Measurements from ENCODE around the gene GPC5.

Gene GPC5

GRCh38 chr13:91450913-91451312 is 52.5 kb downstream of the GPC5 start:
- H4K20me1 ChIP-seq (ENCODE audit: insufficient read depth, low read length), result no peaks in the 10 kb centered on the region
- TF ChIP-seq, protein P1, sequence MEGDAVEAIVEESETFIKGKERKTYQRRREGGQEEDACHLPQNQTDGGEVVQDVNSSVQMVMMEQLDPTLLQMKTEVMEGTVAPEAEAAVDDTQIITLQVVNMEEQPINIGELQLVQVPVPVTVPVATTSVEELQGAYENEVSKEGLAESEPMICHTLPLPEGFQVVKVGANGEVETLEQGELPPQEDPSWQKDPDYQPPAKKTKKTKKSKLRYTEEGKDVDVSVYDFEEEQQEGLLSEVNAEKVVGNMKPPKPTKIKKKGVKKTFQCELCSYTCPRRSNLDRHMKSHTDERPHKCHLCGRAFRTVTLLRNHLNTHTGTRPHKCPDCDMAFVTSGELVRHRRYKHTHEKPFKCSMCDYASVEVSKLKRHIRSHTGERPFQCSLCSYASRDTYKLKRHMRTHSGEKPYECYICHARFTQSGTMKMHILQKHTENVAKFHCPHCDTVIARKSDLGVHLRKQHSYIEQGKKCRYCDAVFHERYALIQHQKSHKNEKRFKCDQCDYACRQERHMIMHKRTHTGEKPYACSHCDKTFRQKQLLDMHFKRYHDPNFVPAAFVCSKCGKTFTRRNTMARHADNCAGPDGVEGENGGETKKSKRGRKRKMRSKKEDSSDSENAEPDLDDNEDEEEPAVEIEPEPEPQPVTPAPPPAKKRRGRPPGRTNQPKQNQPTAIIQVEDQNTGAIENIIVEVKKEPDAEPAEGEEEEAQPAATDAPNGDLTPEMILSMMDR (IDR thresholded peaks at IDR 0.05; ENCODE audit: low read depth, low read length), result no peak
- no peak for TF ChIP-seq EZH2phosphoT487 (IDR thresholded peaks at IDR 0.05; ENCODE audit: low read depth)
- no peak overlapping the region for H3K4me3 ChIP-seq (ENCODE audit: low read length)
- no peaks in the 10 kb centered on the region for H3K9me3 ChIP-seq (ENCODE audit: insufficient read depth, low read length)
- no peaks in the 10 kb centered on the region for H3K27me3 ChIP-seq (ENCODE audit: low read depth, low read length)
- no peak overlapping the region for H2AFZ ChIP-seq (ENCODE audit: low read depth, low read length)
- H3K9ac ChIP-seq (ENCODE audit: low read length), result no peak overlapping the region
- no peak overlapping the region for H3K4me2 ChIP-seq (ENCODE audit: low read length)
- no peaks in the 10 kb centered on the region for H3K79me2 ChIP-seq (ENCODE audit: low read length)
- H3K36me3 ChIP-seq (replicated peaks; ENCODE audit: low read depth, low read length), result no peaks in the 10 kb centered on the region
- H3K4me1 ChIP-seq (ENCODE audit: low read length), result no peaks in the 10 kb centered on the region
- no peak overlapping the region for H3K27ac ChIP-seq (ENCODE audit: low read length)

DNA sequence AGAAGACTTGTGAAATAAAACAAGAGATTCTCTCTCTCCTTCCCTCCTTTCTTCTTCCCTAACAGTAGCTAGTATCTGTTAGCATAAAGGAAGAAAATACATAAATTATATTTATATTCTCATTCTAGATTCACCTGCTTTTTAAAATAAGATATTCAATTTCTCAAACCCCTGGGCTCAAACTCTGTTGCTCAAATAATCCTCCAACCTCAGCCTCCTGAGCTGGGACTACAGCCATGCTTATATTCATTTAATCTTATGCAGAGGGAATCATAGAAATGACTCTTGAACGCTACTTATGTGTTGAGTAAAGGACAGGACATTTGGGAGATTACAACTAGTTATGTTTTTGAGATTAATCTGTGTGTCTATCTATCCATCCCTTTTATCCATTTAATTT is 56.2 kb downstream of the GPC5 start:
- TF ChIP-seq EZH2phosphoT487 (IDR thresholded peaks at IDR 0.05; ENCODE audit: low read depth), result no peak
- TF ChIP-seq, protein P1 (IDR thresholded peaks at IDR 0.05; ENCODE audit: low read depth, low read length), result no peak
- Histone ChIP-seq H3K4me2 (ENCODE audit: low read length) (no peak overlapping the region), H3K27me3 (ENCODE audit: low read depth, low read length) (no peaks in the 10 kb centered on the region), H3K4me3 (ENCODE audit: low read length) (no peak overlapping the region), H3K79me2 (ENCODE audit: low read length) (no peaks in the 10 kb centered on the region), H4K20me1 (ENCODE audit: insufficient read depth, low read length) (no peaks in the 10 kb centered on the region), H3K9ac (ENCODE audit: low read length) (no peak overlapping the region), H2AFZ (ENCODE audit: low read depth, low read length) (no peak overlapping the region), H3K36me3 (replicated peaks; ENCODE audit: low read depth, low read length) (no peaks in the 10 kb centered on the region), H3K9me3 (ENCODE audit: insufficient read depth, low read length) (no peaks in the 10 kb centered on the region), H3K27ac (ENCODE audit: low read length) (no peak overlapping the region), H3K4me1 (ENCODE audit: low read length) (no peaks in the 10 kb centered on the region)

- H3K4me1 ChIP-seq (ENCODE audit: low read length), result no peaks in the 10 kb centered on the region
- TF ChIP-seq, protein P1 (IDR thresholded peaks at IDR 0.05; ENCODE audit: low read depth, low read length), result no peak
- TF ChIP-seq EZH2phosphoT487 (IDR thresholded peaks at IDR 0.05; ENCODE audit: low read depth), result no peak
- no peaks in the 10 kb centered on the region for H3K36me3 ChIP-seq (replicated peaks; ENCODE audit: low read depth, low read length)
- no peak overlapping the region for H2AFZ ChIP-seq (ENCODE audit: low read depth, low read length)
- no peaks in the 10 kb centered on the region for H3K79me2 ChIP-seq (ENCODE audit: low read length)
- H4K20me1 ChIP-seq (ENCODE audit: insufficient read depth, low read length), result no peaks in the 10 kb centered on the region
- H3K27ac ChIP-seq (ENCODE audit: low read length), result no peak overlapping the region
- no peaks in the 10 kb centered on the region for H3K27me3 ChIP-seq (ENCODE audit: low read depth, low read length)
- H3K4me3 ChIP-seq (ENCODE audit: low read length), result no peak overlapping the region
- H3K4me2 ChIP-seq (ENCODE audit: low read length), result no peak overlapping the region
- no peak overlapping the region for H3K9ac ChIP-seq (ENCODE audit: low read length)
- H3K9me3 ChIP-seq (ENCODE audit: insufficient read depth, low read length), result no peaks in the 10 kb centered on the region
These were observed 58.4 kb downstream of the GPC5 start for GRCh38 chr13:91456837-91457236.

- no peaks in the 10 kb centered on the region for H4K20me1 ChIP-seq (ENCODE audit: insufficient read depth, low read length)
- H3K4me3 ChIP-seq (ENCODE audit: low read length), result no peak overlapping the region
- no peak overlapping the region for H2AFZ ChIP-seq (ENCODE audit: low read depth, low read length)
- H3K4me2 ChIP-seq (ENCODE audit: low read length), result no peak overlapping the region
- H3K9ac ChIP-seq (ENCODE audit: low read length), result no peak overlapping the region
- H3K27ac ChIP-seq (ENCODE audit: low read length), result no peak overlapping the region
- no peaks in the 10 kb centered on the region for H3K36me3 ChIP-seq (replicated peaks; ENCODE audit: low read depth, low read length)
- no peaks in the 10 kb centered on the region for H3K79me2 ChIP-seq (ENCODE audit: low read length)
- no peaks in the 10 kb centered on the region for H3K27me3 ChIP-seq (ENCODE audit: low read depth, low read length)
- TF ChIP-seq EZH2phosphoT487 (IDR thresholded peaks at IDR 0.05; ENCODE audit: low read depth), result no peak
- TF ChIP-seq, protein P1 (IDR thresholded peaks at IDR 0.05; ENCODE audit: low read depth, low read length), result no peak
- no peaks in the 10 kb centered on the region for H3K9me3 ChIP-seq (ENCODE audit: insufficient read depth, low read length)
- H3K4me1 ChIP-seq (ENCODE audit: low read length), result no peaks in the 10 kb centered on the region
These were observed 61.1 kb downstream of the GPC5 start for GRCh38 chr13:91459485-91459884.

Data from OCI-LY3 (cell line).